ENCODE data around the gene CHSY3. TPM values are rescaled to one million over a fixed set of nuclear protein-coding genes. Genes with fewer than 3 reads are reported as not detected.
A peak's percentile ranks its signal among the peaks of the same experiment; 100 is the strongest.

The CHSY3 gene
- total RNA-seq, 1 donor from 2014 or later = 0.51 TPM

DNA sequence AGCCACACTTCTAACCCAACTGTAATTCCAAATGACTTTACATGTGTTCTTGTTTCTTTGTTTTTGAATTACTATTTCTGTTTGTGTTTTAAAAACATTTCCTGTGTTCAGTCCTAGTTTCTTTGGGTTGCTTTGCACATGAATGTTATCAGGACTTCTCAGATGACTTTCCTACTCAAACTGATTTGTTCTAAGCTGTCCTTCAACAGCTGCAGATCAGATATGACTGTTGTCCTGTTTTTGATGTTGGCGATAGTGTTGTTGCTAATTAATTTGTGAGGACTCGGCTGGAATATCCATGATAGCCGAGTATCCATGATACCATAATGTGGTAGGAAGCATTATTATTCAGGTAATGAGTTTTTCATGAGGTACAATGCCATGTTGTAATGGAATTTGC, 98.6 kb downstream of the CHSY3 start:
- intact Hi-C loops (cut with DNase I) = no loop called here
- DNase-seq (no peak), ATAC-seq (ENCODE audit: poor library complexity) (no peak)

DNA sequence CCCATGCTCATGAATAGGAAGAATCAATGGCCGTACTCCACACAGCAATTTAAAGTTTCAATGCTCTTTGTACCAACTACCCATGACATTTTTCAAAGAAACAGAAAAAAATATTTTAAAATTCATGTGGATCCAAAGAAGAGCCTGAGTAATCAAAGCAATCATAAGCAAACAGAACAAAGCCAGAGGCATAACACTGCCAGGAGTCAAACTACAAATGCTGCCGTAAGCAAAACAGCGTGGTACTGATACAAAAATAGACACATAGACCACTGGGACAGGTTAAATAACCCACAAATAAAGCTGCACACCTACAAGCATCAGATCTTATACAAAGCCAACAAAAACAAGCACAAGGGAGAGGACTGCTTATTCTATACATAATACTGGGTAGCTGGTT, 107.7 kb downstream of the CHSY3 start:
- intact Hi-C loops (cut with DNase I) = no loop called here
- no peak for ATAC-seq (ENCODE audit: poor library complexity)
- no peak for DNase-seq

DNA sequence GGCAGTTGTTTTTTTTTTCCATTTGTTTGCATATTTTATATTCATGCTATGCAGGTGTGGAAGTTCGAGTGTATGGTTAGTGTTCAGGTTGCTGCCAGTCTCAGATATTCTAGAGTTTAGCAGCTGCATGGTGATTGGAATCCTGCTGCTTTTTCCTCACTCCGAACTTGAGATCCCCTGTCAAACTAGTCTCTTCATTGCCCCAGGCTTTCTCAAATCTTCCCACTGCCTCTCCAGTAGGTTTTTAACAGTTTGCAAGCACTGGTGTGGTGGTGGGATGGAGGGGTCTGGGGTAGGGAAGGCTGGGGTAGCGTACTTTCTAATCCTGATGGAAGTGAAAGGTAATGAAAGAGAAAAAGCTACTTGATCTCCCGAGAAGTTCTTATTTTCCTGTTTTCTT, 112.9 kb downstream of the CHSY3 start:
- ATAC-seq (ENCODE audit: poor library complexity) (no peak), DNase-seq (no peak)
- intact Hi-C loops (cut with DNase I) = no loop called here

DNA sequence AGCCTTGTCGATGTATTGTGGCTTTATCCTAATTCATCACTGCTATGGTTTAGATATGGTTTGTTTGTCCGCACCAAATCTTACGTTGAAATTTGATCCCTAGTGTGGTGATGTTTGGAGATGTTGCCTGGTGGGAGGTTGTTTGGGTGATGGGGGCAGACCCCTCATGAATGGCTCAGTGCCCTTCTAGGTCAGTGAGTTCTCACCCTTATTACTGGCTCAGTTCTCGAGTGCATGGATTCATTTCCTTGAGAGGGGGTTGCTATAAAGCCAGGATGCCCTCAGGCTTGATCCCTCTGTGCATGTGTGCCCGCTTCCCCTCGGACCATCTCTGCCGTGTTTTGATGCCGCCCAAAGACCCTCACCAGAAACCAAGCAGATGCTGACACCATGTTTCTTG, 114.4 kb downstream of the CHSY3 start:
- intact Hi-C loops (cut with DNase I) = no loop called here
- ATAC-seq (ENCODE audit: poor library complexity) (no peak), DNase-seq (no peak)

DNA sequence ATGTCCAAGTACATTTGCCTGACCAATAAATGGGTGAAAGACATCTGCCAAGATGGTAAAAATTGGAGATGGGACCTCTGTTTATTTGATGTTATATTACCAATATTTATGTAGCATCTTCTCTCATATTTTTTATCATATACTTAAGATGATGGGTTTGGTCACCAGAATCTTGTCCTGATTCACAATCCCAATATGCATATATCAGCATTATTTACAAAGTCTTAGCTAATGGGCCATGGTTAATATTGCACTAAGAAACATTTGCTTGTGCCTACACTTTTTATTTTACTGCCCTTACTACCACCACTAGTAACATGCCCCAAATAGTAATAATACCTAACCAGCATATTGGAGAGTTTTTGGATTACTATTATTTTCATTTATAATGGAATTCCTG, 116.7 kb downstream of the CHSY3 start:
- no peak for DNase-seq
- intact Hi-C loops (cut with DNase I) = no loop called here
- ATAC-seq (ENCODE audit: poor library complexity) = no peak

DNA sequence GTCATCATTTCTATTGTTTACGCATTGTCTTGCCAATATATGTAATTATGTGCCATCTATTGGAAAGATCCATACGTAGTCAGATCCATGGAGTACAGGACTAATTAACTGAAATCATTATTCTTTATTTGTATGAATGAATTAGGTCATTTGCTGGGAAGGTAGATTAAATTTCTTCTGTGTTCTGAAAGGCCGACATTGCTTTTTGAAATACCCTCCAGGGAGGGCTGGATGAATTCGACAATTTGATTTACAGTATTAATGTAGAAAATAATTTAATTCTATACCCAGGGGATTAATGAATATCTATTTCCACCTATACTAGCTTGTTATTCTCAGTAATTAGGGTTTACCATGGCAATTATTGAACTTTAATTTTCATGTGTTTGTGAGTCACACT, 117.6 kb downstream of the CHSY3 start:
- intact Hi-C loops (cut with DNase I) = no loop called here
- no peak for ATAC-seq (ENCODE audit: poor library complexity)

DNA sequence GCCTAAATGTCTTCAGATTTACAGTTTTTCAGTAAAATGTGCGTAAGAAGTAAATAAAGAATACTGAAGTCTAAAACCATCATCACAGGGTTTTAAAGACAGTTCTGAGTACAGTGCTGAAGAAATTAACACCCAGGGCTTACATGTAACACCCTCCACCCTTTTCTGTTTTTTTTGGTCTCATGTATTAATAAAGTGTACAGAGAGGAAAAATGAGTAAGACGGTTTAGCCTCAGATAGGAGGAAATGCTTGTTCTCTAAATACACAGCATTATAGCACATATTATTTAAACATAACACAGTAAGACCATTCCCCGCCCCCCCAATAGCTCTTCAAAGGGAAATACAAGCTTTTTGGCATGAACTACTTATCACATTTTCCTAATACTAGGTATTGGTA, 119.3 kb downstream of the CHSY3 start:
- no peak for ATAC-seq (ENCODE audit: poor library complexity)
- DNase-seq = no peak
- intact Hi-C loops (cut with DNase I) = no loop called here

More for the DNA sequence above, 117.6 kb downstream of the CHSY3 start:
- no peak for DNase-seq

DNA sequence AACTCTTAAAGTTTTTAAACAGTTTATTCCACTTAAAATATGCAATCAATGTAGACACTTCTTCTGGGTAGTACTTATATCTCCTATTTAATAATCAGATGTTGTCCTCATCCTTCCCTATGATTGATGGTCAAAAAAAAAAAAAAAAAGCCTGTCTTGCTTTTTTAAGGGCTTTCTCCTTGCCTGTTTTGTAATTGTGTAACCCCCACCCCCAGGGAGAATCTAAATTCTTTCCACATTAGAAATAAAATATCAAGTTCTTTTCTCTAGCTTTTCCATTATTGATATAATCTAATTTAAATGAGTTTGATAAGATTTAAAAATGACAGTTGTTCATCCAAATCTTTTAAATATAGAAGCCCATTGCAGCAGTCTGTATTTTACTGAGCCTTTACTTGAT, 119.7 kb downstream of the CHSY3 start:
- DNase-seq (no peak), ATAC-seq (ENCODE audit: poor library complexity) (no peak)
- intact Hi-C loops (cut with DNase I) = no loop called here

DNA sequence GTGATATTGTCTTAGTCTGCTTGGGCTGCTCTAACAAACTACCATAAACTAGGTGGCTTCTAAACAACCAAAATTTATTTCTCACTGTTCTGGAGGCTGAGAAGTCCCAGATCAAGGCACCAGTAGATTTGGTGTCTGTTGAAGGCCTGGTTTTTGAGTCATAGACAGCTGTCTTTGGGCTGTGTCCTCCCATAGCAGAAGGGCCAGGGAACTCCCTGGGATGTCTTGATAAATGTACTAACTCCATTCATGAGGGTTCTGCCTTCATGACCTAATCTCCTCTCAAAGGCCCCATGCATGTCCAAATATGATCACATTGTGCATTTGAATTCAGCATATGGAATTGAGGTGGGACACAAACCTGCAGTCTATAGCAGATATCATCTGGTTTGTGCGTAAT, 121.2 kb downstream of the CHSY3 start:
- DNase-seq = no peak
- intact Hi-C loops (cut with DNase I) = no loop called here
- no peak for ATAC-seq (ENCODE audit: poor library complexity)

DNA sequence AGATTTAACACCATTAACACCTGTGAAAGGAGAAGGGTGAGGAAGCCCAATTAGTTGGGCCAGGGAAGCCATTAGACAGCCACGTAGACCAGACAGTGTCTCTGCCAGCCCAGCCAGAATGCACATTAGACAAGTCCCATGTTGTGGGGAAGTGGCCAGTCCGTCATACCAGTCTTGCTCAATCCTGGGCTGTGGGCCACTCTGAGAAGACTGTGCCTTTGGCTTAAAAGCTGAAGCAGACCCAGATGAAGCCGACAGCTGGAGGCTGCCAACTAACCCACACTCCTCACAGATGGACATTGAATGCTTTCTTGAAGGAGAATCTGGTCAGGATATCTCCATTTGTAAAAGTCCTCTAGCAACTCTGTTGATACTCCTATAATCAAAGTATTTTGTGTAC, 128.5 kb downstream of the CHSY3 start:
- intact Hi-C loops (cut with DNase I) = no loop called here
- ATAC-seq (ENCODE audit: poor library complexity) (no peak), DNase-seq (peak; percentile 52)

DNA sequence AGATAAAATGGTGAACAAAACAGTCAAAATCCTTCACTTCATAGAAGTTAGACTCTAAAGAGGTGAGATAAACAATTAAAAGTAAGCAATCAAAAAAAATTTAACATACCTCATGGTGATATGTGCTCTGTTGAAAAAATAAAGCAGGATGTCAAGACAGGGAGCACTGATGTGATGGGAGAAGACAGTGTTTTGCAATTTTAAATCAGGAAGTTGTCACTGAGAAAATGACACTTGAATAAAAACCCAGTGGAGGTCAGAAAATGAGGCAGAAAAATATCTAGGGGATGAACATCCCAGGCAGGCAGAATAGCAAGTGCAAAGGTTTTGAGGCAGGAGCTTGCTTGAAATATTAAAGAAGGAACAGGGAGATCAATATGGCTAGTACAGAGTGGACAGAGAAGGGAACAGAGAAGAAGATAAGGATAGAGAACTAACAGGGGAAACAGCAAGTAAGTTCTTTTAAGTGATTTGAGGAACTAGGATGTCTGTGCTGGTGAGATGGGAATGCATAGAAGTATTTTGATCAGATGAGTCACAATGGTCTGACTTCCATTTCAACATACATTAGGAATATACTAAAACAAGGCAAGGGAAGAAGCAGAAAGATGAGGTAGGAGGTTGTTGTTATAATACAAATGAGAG, 130.4 kb downstream of the CHSY3 start:
- no peak for ATAC-seq (ENCODE audit: poor library complexity)
- no peak for DNase-seq
- intact Hi-C loops (cut with DNase I) = no loop called here

DNA sequence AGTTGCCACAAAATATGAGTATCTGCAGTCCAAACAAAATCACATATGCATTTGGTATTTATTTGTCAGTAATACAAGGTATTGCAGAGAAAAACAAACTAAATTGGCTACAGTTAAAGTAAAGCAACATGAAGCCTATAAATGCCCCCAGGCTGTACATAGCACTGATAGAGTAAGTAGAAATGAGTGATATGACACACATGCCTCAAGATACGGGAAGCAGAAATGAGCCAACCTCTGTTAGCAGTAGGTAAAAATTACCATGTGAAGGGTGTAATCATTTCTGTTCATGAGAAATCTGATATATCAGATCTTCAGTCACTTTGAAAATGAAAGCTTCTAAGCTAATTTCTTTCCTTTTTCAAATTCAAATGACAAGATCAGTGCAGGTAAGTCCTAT, 131.1 kb downstream of the CHSY3 start:
- intact Hi-C loops (cut with DNase I) = no loop called here
- DNase-seq (no peak), ATAC-seq (ENCODE audit: poor library complexity) (no peak)

DNA sequence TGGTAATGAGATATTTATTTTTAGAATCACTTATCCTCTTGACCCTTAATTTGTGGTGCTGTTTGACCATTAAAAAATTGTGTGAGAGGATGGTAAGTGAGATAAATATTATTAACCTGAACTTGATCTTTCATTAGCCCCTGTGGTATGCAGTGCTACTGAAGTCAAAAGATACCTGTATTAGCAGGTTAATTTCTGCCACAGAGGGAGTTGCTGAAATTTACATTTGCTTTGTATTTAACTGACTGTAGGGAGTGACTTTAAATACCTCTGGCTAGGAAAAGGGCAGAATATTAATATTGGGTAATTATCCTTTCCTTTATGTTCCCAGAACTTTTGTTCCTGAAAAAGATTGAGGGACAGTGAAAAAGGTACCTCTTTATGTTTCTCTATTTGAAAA, 133.6 kb downstream of the CHSY3 start:
- ATAC-seq (ENCODE audit: poor library complexity) (no peak), DNase-seq (no peak)
- intact Hi-C loops (cut with DNase I) = no loop called here

DNA sequence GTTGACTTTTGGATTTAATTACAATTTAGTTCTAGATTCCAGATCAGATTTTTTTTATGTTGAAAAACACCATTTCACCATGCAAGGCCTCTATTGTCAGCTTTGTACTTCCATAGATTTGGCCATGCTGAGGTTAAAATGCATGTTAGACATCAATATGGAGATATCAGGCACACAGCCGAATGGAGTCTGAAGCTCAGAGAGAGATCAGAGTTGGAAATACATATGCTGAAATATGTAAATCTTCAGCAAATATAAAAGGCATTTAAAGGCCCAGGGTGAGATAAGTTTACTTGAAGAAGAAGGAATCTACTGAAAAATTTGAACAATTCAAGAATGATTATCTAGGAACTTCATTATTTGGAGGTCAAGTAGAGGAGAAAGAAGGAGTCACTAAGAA, 139.6 kb downstream of the CHSY3 start:
- intact Hi-C loops (cut with DNase I) = no loop called here
- no peak for DNase-seq
- no peak for ATAC-seq (ENCODE audit: poor library complexity)

DNA sequence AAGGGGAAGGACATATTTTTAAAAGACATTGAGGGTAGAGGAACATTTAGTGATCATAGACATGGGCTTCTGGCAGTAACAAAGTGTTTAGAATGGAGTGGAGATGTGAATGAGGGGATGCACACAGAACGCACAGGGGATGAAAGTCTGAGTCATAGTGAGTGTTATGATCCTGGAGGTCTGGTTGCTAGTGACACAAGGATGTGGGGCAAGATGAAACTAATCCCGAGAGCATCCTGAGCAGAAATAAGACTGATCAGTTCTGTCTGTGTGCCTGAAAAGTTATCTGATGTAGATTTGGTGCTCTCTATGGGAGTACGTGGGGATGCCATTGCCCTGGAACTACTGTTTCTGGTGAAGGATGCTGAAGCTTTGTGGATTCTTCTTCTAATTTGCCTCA, 141.1 kb downstream of the CHSY3 start:
- DNase-seq = no peak
- ATAC-seq (ENCODE audit: poor library complexity) = no peak
- intact Hi-C loops (cut with DNase I) = no loop called here

DNA sequence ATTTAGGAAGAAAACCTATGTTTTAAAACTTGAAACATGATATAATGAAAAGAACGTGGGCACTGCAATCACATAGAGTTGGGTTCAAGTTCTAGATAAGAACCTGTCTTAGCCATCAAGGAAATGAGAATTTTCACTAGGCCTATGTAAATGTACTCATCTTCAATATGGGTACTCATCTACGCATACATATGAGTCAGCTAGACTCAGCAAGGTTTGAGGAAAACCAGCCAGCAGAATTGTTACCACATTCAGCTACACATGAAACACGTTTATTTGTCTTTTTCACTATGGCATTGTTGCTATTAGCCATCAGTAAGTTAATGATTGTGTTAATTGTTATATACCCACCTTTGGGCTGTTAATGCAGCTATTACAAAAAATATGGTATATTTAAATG, 146.3 kb downstream of the CHSY3 start:
- ATAC-seq (ENCODE audit: poor library complexity) = no peak
- intact Hi-C loops (cut with DNase I) = no loop called here
- no peak for DNase-seq

DNA sequence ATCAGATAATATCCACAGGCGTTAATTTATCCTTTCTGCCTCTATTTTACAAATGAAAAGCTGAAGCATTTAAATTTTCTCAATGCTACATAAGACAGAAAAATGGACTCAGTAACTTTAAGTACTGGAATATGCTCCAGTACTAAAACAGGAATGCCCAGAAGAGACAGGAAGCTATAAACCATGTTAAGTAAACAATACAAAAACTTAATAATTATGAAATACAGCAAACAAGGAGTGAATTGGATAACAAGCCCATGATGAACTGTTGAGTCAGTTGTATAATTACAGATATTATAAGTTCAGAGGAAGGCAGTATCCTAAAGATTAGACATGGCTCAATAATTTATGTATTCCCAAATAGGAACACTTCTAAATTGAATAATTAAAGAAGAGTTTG, 148.5 kb downstream of the CHSY3 start:
- ATAC-seq (ENCODE audit: poor library complexity) (no peak), DNase-seq (no peak)
- intact Hi-C loops (cut with DNase I) = no loop called here

DNA sequence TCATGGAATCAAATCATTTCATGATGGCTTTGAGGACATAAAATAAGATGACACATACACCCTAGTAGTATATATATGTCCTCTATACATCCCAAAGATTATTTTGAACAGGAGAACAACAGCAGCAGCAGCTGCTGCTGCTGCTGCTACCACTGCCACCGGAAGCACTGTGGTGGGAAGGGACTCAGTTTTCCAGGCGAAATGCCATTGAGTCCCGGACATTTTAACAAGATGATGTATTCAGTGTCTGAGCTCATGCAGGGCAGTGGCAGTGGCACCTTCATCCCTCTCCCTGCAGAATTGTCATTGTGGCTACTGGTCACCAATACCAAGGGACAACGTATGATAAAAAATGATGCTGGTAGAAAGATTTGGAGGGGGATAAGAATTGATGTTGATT, 151.3 kb downstream of the CHSY3 start:
- no peak for DNase-seq
- intact Hi-C loops (cut with DNase I) = no loop called here

DNA sequence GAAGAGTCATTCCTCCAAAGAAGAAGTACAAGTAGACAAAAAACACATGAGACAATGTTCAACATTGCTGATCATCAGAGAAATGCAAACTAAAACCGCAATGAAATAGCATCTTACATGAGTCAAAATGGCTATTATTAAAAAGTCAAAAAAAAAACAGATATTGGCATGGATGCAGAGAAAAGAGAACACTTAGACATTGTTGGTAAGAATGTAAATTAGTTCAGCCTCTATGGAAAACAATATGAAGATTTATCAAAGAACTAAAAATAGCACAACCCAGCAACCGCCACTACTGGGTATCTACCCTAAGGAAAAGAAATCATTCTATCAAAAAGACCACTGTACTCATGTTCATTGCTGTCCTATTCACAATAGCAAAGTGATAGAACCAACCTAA, 157.5 kb downstream of the CHSY3 start:
- intact Hi-C loops (cut with DNase I) = no loop called here
- DNase-seq (no peak), ATAC-seq (ENCODE audit: poor library complexity) (no peak)

More for the DNA sequence above, 151.3 kb downstream of the CHSY3 start:
- no peak for ATAC-seq (ENCODE audit: poor library complexity)

DNA sequence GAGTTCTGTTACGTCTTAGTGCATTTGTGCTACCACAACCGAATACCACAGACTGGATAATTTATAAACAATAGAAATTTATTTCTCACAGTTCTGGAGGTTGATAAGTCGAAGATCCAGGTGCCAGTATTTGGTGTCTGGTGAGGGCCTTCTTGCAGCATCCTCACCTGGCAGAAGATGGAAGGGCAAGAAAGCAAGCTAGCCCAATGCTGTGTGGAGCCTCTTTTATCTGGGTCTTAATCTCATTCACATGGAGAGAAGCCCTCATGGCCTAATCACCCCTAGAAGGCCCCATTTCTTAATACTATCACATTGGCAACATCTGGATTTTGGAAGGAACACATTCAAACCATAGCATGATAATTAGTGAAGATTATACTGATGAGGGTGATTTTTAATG, 159.3 kb downstream of the CHSY3 start:
- ATAC-seq (ENCODE audit: poor library complexity) = no peak
- DNase-seq = no peak
- intact Hi-C loops (cut with DNase I) = no loop called here

DNA sequence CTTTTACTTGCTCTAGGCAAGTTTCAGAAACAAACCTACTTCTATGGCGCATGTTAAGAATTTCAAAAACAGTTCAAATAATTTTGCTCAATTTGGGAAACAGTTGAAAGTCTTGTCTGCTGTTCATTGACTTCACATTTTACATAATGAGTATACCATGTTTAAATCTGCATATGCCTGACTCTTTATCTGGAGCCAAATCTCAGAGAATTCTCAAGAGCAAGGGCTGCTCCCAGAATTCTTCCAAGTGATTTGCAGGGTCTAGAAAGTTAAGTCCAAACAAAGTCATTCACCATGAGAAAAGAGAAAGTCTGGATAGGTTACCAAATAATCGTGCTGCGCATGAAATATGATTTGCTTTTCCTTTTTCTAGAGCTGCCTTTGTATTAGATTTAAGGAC, 160.2 kb downstream of the CHSY3 start:
- no peak for DNase-seq
- intact Hi-C loops (cut with DNase I) = no loop called here
- ATAC-seq (ENCODE audit: poor library complexity) = no peak

All from Right ventricle myocardium superior (tissue), 1 donor.